ENCODE data around the gene MYMK.
A peak's percentile ranks its signal among the peaks of the same experiment; 100 is the strongest.

Gene MYMK

DNA sequence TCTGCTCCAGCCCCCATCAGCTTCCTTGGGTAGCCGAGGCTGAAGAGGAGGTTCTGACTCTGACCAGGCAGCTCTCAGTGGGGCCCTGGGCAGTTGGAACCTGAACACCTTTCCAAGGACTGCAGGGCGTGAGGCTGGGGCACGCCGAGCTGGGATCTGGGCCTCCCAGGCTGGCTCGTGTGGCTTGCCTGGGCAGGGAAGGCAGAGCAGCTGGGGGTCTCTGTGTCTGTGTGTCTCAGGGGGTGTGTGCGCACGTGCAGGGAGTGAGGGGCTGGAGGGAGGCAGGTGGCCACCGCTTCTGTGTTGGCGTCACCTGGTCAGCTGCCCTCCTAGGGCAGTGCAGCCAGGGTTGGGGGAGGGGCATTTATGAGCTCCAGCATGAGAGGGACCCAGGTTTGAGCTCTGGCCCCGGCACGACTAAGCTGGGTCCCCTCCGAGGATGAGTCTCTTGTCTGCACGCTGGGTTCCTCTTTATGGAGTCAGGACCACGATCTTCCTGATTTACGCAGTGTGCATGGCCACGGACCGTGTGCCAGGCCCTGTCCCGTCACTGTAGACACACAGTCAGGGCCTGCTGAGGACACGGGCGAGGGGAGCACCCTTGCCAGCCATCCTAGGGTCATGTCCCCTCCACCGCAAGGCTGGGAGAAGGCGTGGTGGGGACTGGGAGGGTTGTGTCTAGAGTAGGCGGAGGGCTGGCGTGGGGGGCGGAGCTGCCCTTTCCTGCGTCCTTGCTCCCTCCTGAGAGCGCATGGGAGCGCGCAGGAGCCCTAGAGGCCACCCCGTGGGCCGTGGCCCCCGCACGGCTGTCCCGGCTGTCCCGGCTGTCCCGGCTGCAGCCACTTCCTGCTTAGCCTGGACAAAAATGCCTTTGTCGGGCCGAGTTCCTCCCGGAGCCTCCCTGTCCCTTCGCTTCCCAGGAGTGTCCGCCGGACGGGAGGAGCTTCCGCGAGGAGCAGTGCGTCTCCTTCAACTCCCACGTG is 14.4 kb upstream of the MYMK start:
- H3K9ac ChIP-seq (ENCODE audit: insufficient read length, low read depth) = peak overlapping the region; percentile 16
- TF ChIP-seq SUZ12 (IDR thresholded peaks at IDR 0.05; ENCODE audit: extremely low read depth, insufficient read depth, insufficient read length) = no peak
- TF ChIP-seq YY1 (IDR thresholded peaks at IDR 0.05; ENCODE audit: insufficient read depth, insufficient read length) = no peak
- TF ChIP-seq ZNF274 (IDR thresholded peaks at IDR 0.05; ENCODE audit: low read depth, low read length) = no peak
- no peak for DNase-seq (ENCODE audit: low read depth, low spot score)
- H3K4me3 ChIP-seq (ENCODE audit: insufficient read length, low read depth) = no peak overlapping the region
- H3K36me3 ChIP-seq (ENCODE audit: insufficient read depth, insufficient read length, low read length) = peaks cover 5% of the 10 kb centered on the region
- H3K27me3 ChIP-seq (ENCODE audit: insufficient read depth, insufficient read length) = peaks cover 21% of the 10 kb centered on the region
- no peaks in the 10 kb centered on the region for H3K9me3 ChIP-seq (ENCODE audit: insufficient read depth, low read length)
- peaks cover 27% of the 10 kb centered on the region for H3K4me1 ChIP-seq (ENCODE audit: insufficient read depth, insufficient read length)

DNA sequence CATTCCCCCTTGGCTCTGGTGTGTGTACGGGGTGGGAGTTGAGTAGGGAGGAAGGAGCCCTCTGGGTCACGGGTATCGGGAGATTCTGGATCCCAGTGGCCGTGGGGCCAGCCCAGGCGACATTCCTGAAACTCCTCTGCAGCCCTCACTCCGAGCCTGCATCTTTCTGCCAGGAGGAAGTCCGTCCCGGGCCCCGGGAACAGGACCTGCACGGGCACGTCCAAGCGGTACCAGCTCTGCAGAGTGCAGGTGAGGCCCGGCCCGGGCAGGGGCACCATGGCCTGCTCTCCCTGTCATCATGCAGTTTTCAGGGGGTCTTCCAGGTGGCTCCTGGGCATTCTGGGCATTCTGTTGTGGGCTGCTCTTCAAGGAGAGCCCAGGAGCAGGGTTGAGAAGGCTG is 13.4 kb upstream of the MYMK start:
- DNase-seq (ENCODE audit: low read depth, low spot score) = no peak
- Histone ChIP-seq H3K9me3 (ENCODE audit: insufficient read depth, low read length) (no peaks in the 10 kb centered on the region), H3K36me3 (ENCODE audit: insufficient read depth, insufficient read length, low read length) (peaks cover 5% of the 10 kb centered on the region), H3K4me3 (ENCODE audit: insufficient read length, low read depth) (no peak overlapping the region), H3K27me3 (ENCODE audit: insufficient read depth, insufficient read length) (peaks cover 31% of the 10 kb centered on the region), H3K9ac (ENCODE audit: insufficient read length, low read depth) (no peak overlapping the region), H3K4me1 (ENCODE audit: insufficient read depth, insufficient read length) (peaks cover 36% of the 10 kb centered on the region)
- TF ChIP-seq SUZ12 (IDR thresholded peaks at IDR 0.05; ENCODE audit: extremely low read depth, insufficient read depth, insufficient read length) (no peak), YY1 (IDR thresholded peaks at IDR 0.05; ENCODE audit: insufficient read depth, insufficient read length) (no peak), ZNF274 (IDR thresholded peaks at IDR 0.05; ENCODE audit: low read depth, low read length) (no peak)

DNA sequence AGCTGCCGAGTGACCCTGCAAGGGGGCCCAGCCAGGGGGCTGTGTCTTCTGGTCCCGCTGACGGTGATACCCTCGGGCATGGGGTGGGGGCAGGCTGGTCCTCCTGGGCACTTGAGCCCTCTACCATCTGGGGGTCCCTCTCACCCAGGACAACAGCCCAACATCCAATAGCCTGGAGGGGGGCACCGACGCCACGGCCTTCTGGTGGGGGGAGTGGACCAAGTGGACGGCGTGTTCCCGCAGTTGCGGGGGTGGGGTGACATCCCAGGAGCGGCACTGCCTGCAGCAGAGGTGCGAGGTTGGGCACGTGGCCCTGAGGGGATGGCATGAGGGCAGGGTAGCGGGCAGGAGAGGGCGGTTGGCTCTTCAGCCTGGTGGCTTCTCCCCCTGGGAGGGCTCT is 12.5 kb upstream of the MYMK start:
- Histone ChIP-seq H3K9me3 (ENCODE audit: insufficient read depth, low read length) (no peaks in the 10 kb centered on the region), H3K27me3 (ENCODE audit: insufficient read depth, insufficient read length) (peaks cover 34% of the 10 kb centered on the region), H3K4me1 (ENCODE audit: insufficient read depth, insufficient read length) (peaks cover 45% of the 10 kb centered on the region), H3K36me3 (ENCODE audit: insufficient read depth, insufficient read length, low read length) (peaks cover 5% of the 10 kb centered on the region), H3K4me3 (ENCODE audit: insufficient read length, low read depth) (no peak overlapping the region), H3K9ac (ENCODE audit: insufficient read length, low read depth) (no peak overlapping the region)
- DNase-seq (ENCODE audit: low read depth, low spot score) = no peak
- TF ChIP-seq YY1 (IDR thresholded peaks at IDR 0.05; ENCODE audit: insufficient read depth, insufficient read length) (no peak), ZNF274 (IDR thresholded peaks at IDR 0.05; ENCODE audit: low read depth, low read length) (no peak), SUZ12 (IDR thresholded peaks at IDR 0.05; ENCODE audit: extremely low read depth, insufficient read depth, insufficient read length) (no peak)

DNA sequence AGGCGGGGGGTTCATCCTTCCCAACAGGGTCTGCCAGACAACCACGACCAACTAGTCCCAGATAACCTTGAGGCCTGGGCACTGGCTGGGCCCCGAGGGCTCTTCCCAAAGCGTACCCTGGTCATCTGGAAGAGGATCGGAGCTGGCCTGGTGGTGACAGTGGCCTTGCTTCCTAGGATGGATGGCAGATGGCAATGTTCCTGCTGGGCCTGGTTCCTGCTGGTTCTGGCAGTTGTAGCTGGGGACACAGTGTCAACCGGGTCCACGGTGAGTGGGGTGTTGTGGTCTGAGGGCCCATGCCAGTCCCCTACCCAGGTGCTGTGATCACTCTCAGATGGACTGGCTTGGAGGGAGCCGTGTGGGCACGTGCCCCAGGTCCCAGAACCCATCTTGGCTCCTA is 11.8 kb upstream of the MYMK start:
- no peak overlapping the region for H3K4me3 ChIP-seq (ENCODE audit: insufficient read length, low read depth)
- TF ChIP-seq SUZ12 (IDR thresholded peaks at IDR 0.05; ENCODE audit: extremely low read depth, insufficient read depth, insufficient read length) = no peak
- TF ChIP-seq ZNF274 (IDR thresholded peaks at IDR 0.05; ENCODE audit: low read depth, low read length) = no peak
- TF ChIP-seq YY1 (IDR thresholded peaks at IDR 0.05; ENCODE audit: insufficient read depth, insufficient read length) = no peak
- peaks cover 34% of the 10 kb centered on the region for H3K27me3 ChIP-seq (ENCODE audit: insufficient read depth, insufficient read length)
- DNase-seq (ENCODE audit: low read depth, low spot score) = no peak
- H3K36me3 ChIP-seq (ENCODE audit: insufficient read depth, insufficient read length, low read length) = peaks cover 5% of the 10 kb centered on the region
- no peaks in the 10 kb centered on the region for H3K9me3 ChIP-seq (ENCODE audit: insufficient read depth, low read length)
- H3K9ac ChIP-seq (ENCODE audit: insufficient read length, low read depth) = no peak overlapping the region
- H3K4me1 ChIP-seq (ENCODE audit: insufficient read depth, insufficient read length) = peaks cover 49% of the 10 kb centered on the region

DNA sequence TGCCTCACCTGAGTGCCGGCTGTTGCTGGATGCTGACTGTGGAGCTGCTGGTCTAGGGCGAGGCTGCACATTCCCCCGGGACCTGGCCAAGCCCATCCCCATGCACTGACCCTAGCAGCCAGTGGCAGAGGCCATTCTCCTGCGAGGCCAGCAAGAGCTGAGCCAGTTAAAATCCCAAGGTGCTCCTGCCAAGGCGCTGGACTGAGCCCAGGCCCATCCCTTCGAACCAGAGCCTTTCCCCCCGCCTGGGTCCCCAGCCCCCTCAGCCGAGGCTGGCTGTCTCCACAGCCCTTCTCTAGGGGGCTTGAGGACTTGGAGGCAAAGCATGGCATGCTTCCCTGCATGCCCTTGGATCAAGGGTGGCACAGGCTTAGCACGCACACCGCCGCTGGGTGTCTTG is 11.3 kb upstream of the MYMK start:
- Histone ChIP-seq H3K27me3 (ENCODE audit: insufficient read depth, insufficient read length) (peaks cover 34% of the 10 kb centered on the region), H3K36me3 (ENCODE audit: insufficient read depth, insufficient read length, low read length) (peaks cover 5% of the 10 kb centered on the region), H3K9ac (ENCODE audit: insufficient read length, low read depth) (no peak overlapping the region), H3K4me1 (ENCODE audit: insufficient read depth, insufficient read length) (peaks cover 49% of the 10 kb centered on the region), H3K9me3 (ENCODE audit: insufficient read depth, low read length) (no peaks in the 10 kb centered on the region), H3K4me3 (ENCODE audit: insufficient read length, low read depth) (no peak overlapping the region)
- TF ChIP-seq ZNF274 (IDR thresholded peaks at IDR 0.05; ENCODE audit: low read depth, low read length) (no peak), YY1 (IDR thresholded peaks at IDR 0.05; ENCODE audit: insufficient read depth, insufficient read length) (no peak), SUZ12 (IDR thresholded peaks at IDR 0.05; ENCODE audit: extremely low read depth, insufficient read depth, insufficient read length) (no peak)
- no peak for DNase-seq (ENCODE audit: low read depth, low spot score)

DNA sequence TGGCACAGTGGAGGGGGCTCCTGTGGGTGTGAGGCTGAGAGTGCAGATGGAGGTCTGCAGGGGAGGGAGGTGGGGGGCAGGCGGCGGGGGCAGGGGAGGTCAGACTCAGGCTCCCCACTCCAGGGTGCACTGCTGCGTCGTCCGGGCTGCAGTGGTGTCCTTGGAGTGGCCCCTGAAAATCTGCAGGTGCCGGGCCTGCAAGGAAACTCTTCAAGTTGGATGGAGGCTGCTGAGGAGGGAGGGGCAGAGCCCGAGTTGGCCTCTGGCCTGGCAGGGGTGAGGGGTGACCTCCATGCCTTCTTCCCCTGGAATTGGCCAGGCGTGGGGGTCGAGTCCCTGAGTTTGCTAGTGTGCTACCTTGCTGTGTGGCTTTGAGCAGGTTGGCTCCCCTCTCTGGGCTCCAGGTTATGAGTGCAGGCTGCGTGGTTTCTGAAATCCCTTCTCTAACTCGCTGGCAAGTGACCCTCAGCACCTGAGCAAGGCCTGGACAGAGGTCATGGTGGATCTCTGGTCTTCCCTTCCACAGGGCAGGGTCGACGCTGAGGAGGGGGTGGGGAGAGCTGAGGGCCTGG is 10.6 kb upstream of the MYMK start:
- TF ChIP-seq SUZ12 (IDR thresholded peaks at IDR 0.05; ENCODE audit: extremely low read depth, insufficient read depth, insufficient read length) = no peak
- no peak for TF ChIP-seq YY1 (IDR thresholded peaks at IDR 0.05; ENCODE audit: insufficient read depth, insufficient read length)
- TF ChIP-seq ZNF274 (IDR thresholded peaks at IDR 0.05; ENCODE audit: low read depth, low read length) = no peak
- peak overlapping the region; percentile 77 for H3K9ac ChIP-seq (ENCODE audit: insufficient read length, low read depth)
- no peak for DNase-seq (ENCODE audit: low read depth, low spot score)
- peak overlapping the region; percentile 42 for H3K4me3 ChIP-seq (ENCODE audit: insufficient read length, low read depth)
- peaks cover 43% of the 10 kb centered on the region for H3K4me1 ChIP-seq (ENCODE audit: insufficient read depth, insufficient read length)
- H3K27me3 ChIP-seq (ENCODE audit: insufficient read depth, insufficient read length) = peaks cover 39% of the 10 kb centered on the region
- H3K9me3 ChIP-seq (ENCODE audit: insufficient read depth, low read length) = no peaks in the 10 kb centered on the region
- H3K36me3 ChIP-seq (ENCODE audit: insufficient read depth, insufficient read length, low read length) = no peaks in the 10 kb centered on the region

All from NT2/D1 (cell line).